ENCODE measurements around the gene CYFIP2.

CYFIP2 gene

GRCh38 chr5:157311595-157311994 is 45.7 kb downstream of the CYFIP2 start:
- no peaks in the 10 kb centered on the region for H3K27me3 ChIP-seq (ENCODE audit: control insufficient read depth, insufficient read depth, low read length)
- H3K36me3 ChIP-seq (ENCODE audit: control insufficient read depth, insufficient read depth, low read length), result no peaks in the 10 kb centered on the region
- no peak overlapping the region for H2AFZ ChIP-seq
- H3K4me1 ChIP-seq, result no peaks in the 10 kb centered on the region
- no peak overlapping the region for H3K9ac ChIP-seq
- H3K4me2 ChIP-seq (ENCODE audit: low read length), result no peak overlapping the region
- H3K27ac ChIP-seq, result no peak overlapping the region
- no peak for TF ChIP-seq CTCF (IDR thresholded peaks at IDR 0.05)
- H3K9me3 ChIP-seq (ENCODE audit: control insufficient read depth, low read length), result no peaks in the 10 kb centered on the region
- no peak overlapping the region for H3K4me3 ChIP-seq (ENCODE audit: low read depth, low read length)
- no peaks in the 10 kb centered on the region for H3K79me2 ChIP-seq

GRCh38 chr5:157312492-157312891 is 46.6 kb downstream of the CYFIP2 start:
- no peak overlapping the region for H3K4me2 ChIP-seq (ENCODE audit: low read length)
- no peak overlapping the region for H3K27ac ChIP-seq
- no peaks in the 10 kb centered on the region for H3K36me3 ChIP-seq (ENCODE audit: control insufficient read depth, insufficient read depth, low read length)
- no peaks in the 10 kb centered on the region for H3K4me1 ChIP-seq
- peak overlapping the region; percentile 0 for H3K4me3 ChIP-seq (ENCODE audit: low read depth, low read length)
- no peak overlapping the region for H3K9ac ChIP-seq
- H2AFZ ChIP-seq, result no peak overlapping the region
- no peaks in the 10 kb centered on the region for H3K9me3 ChIP-seq (ENCODE audit: control insufficient read depth, low read length)
- H3K79me2 ChIP-seq, result no peaks in the 10 kb centered on the region
- TF ChIP-seq CTCF (IDR thresholded peaks at IDR 0.05), result peak; percentile 72
- H3K27me3 ChIP-seq (ENCODE audit: control insufficient read depth, insufficient read depth, low read length), result no peaks in the 10 kb centered on the region

- Histone ChIP-seq H3K36me3 (ENCODE audit: control insufficient read depth, insufficient read depth, low read length) (no peaks in the 10 kb centered on the region), H3K4me1 (no peaks in the 10 kb centered on the region), H3K27me3 (ENCODE audit: control insufficient read depth, insufficient read depth, low read length) (no peaks in the 10 kb centered on the region), H3K4me3 (ENCODE audit: low read depth, low read length) (no peak overlapping the region), H3K27ac (no peak overlapping the region), H2AFZ (no peak overlapping the region), H3K9ac (no peak overlapping the region), H3K9me3 (ENCODE audit: control insufficient read depth, low read length) (no peaks in the 10 kb centered on the region), H3K4me2 (ENCODE audit: low read length) (no peak overlapping the region), H3K79me2 (peaks cover 4% of the 10 kb centered on the region)
- no peak for TF ChIP-seq CTCF (IDR thresholded peaks at IDR 0.05)
These were observed 56.7 kb downstream of the CYFIP2 start for GRCh38 chr5:157322581-157322980.

GRCh38 chr5:157323107-157323706 is 57.3 kb downstream of the CYFIP2 start:
- no peak overlapping the region for H3K4me3 ChIP-seq (ENCODE audit: low read depth, low read length)
- no peak overlapping the region for H2AFZ ChIP-seq
- no peak for TF ChIP-seq CTCF (IDR thresholded peaks at IDR 0.05)
- no peaks in the 10 kb centered on the region for H3K9me3 ChIP-seq (ENCODE audit: control insufficient read depth, low read length)
- H3K4me2 ChIP-seq (ENCODE audit: low read length), result no peak overlapping the region
- no peaks in the 10 kb centered on the region for H3K36me3 ChIP-seq (ENCODE audit: control insufficient read depth, insufficient read depth, low read length)
- no peak overlapping the region for H3K27ac ChIP-seq
- H3K4me1 ChIP-seq, result no peaks in the 10 kb centered on the region
- no peak overlapping the region for H3K9ac ChIP-seq
- H3K27me3 ChIP-seq (ENCODE audit: control insufficient read depth, insufficient read depth, low read length), result no peaks in the 10 kb centered on the region
- peaks cover 4% of the 10 kb centered on the region for H3K79me2 ChIP-seq

DNA sequence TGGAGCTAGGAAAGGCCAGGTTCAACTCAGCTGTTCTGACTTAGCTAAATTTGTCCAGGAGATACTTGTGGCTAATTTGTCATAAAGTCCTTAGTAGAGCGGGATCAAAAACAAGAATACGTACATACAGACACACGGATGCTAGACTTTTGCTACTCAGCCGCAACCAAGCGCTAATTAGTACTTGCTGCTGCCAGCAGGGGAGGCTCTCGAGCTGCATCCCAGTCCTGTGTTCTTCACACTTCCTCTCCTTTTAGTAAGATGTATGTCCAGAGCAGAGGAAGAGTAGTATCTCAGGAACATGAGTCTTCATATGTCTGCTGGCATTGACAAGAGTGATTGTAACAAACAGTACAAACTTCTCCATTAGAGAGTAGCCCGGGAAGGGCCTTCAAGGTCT is 58.3 kb downstream of the CYFIP2 start:
- Histone ChIP-seq H3K9ac (no peak overlapping the region), H3K27me3 (ENCODE audit: control insufficient read depth, insufficient read depth, low read length) (no peaks in the 10 kb centered on the region), H3K9me3 (ENCODE audit: control insufficient read depth, low read length) (no peaks in the 10 kb centered on the region), H3K4me2 (ENCODE audit: low read length) (no peak overlapping the region), H2AFZ (no peak overlapping the region), H3K36me3 (ENCODE audit: control insufficient read depth, insufficient read depth, low read length) (no peaks in the 10 kb centered on the region), H3K27ac (no peak overlapping the region), H3K4me1 (no peaks in the 10 kb centered on the region), H3K4me3 (ENCODE audit: low read depth, low read length) (no peak overlapping the region), H3K79me2 (peaks cover 4% of the 10 kb centered on the region)
- no peak for TF ChIP-seq CTCF (IDR thresholded peaks at IDR 0.05)
